ENCODE results near the gene SLC8A2. TPM values are rescaled to one million over a fixed set of nuclear protein-coding genes. Genes with fewer than 3 reads are reported as not detected.

The SLC8A2 gene
- total RNA-seq, 1 donor from 2014 or later = 0.70 TPM

DNA sequence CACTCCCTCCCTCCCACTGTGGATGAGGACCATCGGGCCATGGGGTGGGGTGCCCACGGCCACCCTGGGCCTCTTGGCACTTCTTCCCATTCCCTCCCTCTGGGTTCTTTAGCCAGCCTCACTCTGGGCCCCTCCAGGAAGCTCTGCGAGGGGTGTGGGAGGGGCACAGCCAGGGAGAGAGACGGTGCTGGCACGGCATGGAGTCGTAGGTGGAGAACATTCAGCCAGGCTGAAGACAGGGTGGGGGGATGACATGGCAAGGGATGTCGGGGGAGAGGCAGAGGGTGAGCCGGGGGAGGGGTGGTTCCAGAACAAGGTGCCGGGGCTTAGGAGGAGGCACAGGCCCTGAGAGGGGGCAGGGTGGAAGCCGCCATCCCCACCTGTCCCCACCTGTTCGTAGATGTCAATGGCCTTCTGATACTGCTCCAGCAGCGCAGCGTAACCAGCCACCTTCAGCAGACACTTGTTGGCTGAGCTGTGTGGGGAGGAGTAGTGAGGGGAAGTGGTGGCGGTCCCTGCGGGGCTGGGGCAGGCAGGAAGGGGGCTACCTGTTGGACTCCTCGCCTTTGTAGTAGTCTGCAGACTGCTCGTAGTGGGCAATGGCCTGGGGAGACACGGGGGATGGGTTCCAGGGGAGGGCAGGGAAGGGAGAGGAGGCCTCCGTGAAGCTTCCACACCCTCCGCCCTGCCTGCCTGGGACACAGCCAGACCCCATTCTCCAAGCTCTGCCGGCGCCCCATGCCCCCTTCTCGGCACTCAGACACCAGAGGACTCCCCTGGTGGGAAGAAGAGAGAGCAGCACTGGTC is 21.1 kb upstream of the SLC8A2 start:
- Mint-ChIP-seq H3K4me1 (no peaks in the 10 kb centered on the region), H3K27ac (ENCODE audit: unreplicated experiment) (peak overlapping the region; percentile 57), H3K9me3 (no peaks in the 10 kb centered on the region), H3K27me3 (ENCODE audit: low read depth) (no peaks in the 10 kb centered on the region), H3K36me3 (ENCODE audit: low read depth) (peaks cover 3% of the 10 kb centered on the region), H3K4me3 (no peak overlapping the region)
- no peak for DNase-seq (ENCODE audit: low read depth, low spot score)
- no peak for TF ChIP-seq CTCF (conservative IDR thresholded peaks at IDR 0.05)

DNA sequence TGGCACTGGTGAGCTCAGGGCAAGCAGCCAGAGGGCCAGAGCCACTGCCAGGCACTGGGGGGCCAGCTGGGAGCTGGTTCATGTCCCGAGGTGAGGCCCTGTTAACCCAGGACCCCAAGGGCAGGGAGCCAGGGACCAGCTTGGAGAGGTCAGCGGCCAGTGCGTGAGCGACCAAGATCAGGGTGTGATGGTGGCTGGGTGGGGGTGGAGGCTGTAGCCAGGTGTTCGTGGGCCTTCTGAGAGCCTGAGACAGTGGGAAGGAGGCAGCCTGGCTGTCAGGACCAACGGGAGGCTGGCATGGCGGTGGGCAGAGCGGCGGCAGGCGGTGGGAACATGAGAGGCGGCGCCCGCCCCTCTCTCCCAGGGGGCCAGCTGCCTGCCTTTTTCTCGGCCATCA is 20.4 kb upstream of the SLC8A2 start:
- no peak for DNase-seq (ENCODE audit: low read depth, low spot score)
- no peaks in the 10 kb centered on the region for H3K4me1 Mint-ChIP-seq
- TF ChIP-seq CTCF (conservative IDR thresholded peaks at IDR 0.05) = no peak
- no peaks in the 10 kb centered on the region for H3K27me3 Mint-ChIP-seq (ENCODE audit: low read depth)
- H3K27ac Mint-ChIP-seq (ENCODE audit: unreplicated experiment) = no peak overlapping the region
- no peak overlapping the region for H3K4me3 Mint-ChIP-seq
- no peaks in the 10 kb centered on the region for H3K9me3 Mint-ChIP-seq
- peaks cover 3% of the 10 kb centered on the region for H3K36me3 Mint-ChIP-seq (ENCODE audit: low read depth)

GRCh38 chr19:47491358-47492136 is 19.9 kb upstream of the SLC8A2 start:
- Mint-ChIP-seq H3K9me3 (no peaks in the 10 kb centered on the region), H3K36me3 (ENCODE audit: low read depth) (peaks cover 3% of the 10 kb centered on the region), H3K27ac (ENCODE audit: unreplicated experiment) (no peak overlapping the region), H3K27me3 (ENCODE audit: low read depth) (no peaks in the 10 kb centered on the region), H3K4me1 (no peaks in the 10 kb centered on the region), H3K4me3 (no peak overlapping the region)
- no peak for TF ChIP-seq CTCF (conservative IDR thresholded peaks at IDR 0.05)
- no peak for DNase-seq (ENCODE audit: low read depth, low spot score)

DNA sequence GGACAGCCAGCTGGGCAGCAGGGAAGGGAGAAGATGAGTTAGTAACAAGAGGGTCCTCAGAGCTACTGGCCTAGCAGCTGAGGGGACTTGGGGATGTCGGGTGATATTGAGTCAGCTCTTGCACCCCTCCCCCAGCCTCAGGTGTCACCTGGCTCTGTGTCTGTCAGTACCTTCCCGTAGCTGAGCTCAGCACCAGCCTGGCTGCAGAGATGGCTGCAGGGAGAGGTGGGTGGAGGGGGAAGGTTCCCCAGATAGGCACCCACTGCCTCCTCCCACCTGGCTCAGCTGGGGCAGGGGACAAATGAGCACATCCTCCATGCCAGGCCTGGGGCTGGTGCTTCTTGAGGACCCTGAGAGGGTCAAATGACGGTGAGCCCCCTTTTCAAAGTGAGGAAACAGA is 19.2 kb upstream of the SLC8A2 start:
- no peak overlapping the region for H3K27ac Mint-ChIP-seq (ENCODE audit: unreplicated experiment)
- no peaks in the 10 kb centered on the region for H3K9me3 Mint-ChIP-seq
- no peaks in the 10 kb centered on the region for H3K4me1 Mint-ChIP-seq
- H3K27me3 Mint-ChIP-seq (ENCODE audit: low read depth) = no peaks in the 10 kb centered on the region
- no peak for TF ChIP-seq CTCF (conservative IDR thresholded peaks at IDR 0.05)
- H3K36me3 Mint-ChIP-seq (ENCODE audit: low read depth) = peaks cover 3% of the 10 kb centered on the region
- H3K4me3 Mint-ChIP-seq = no peak overlapping the region
- DNase-seq (ENCODE audit: low read depth, low spot score) = no peak

GRCh38 chr19:47490031-47490430 is 18.3 kb upstream of the SLC8A2 start:
- H3K27ac Mint-ChIP-seq (ENCODE audit: unreplicated experiment) = peak overlapping the region; percentile 62
- H3K4me3 Mint-ChIP-seq = no peak overlapping the region
- no peaks in the 10 kb centered on the region for H3K9me3 Mint-ChIP-seq
- H3K27me3 Mint-ChIP-seq (ENCODE audit: low read depth) = no peaks in the 10 kb centered on the region
- DNase-seq (ENCODE audit: low read depth, low spot score) = no peak
- peaks cover under 1% of the 10 kb centered on the region for H3K4me1 Mint-ChIP-seq
- no peak for TF ChIP-seq CTCF (conservative IDR thresholded peaks at IDR 0.05)
- peaks cover 3% of the 10 kb centered on the region for H3K36me3 Mint-ChIP-seq (ENCODE audit: low read depth)

All from neural crest cell (in vitro differentiated cells).